OCI-LY1 (cell line): ENCODE measurements around the gene POLG.

Source experiments
- CTCF ChIP-seq: fragments of 200-600 bp; sonication (generic), shearing (Covaris generic); IDR thresholded peaks from 2 replicates; pipeline ENCODE4 v1.5.1; 2017; ENCODE audit warnings: mild to moderate bottlenecking, antibody characterized with exemption, low read length, moderate library complexity, mixed read lengths
- EZH2 ChIP-seq: fragments of 200-600 bp; sonication (generic), shearing (Covaris generic); IDR thresholded peaks from 2 replicates; pipeline ENCODE4 v1.8.0; 2017; ENCODE audit warnings: borderline replicate concordance, mixed run types, mild to moderate bottlenecking, antibody characterized with exemption, low read length, moderate library complexity, mixed read lengths

GRCh38 chr15:89325039-89325803, 9.4 kb downstream of the POLG start:
- TF ChIP-seq CTCF (no peak), EZH2 (no peak)
